ENCODE measurements around the gene B3GNT5. TPM values are rescaled to one million over a fixed set of nuclear protein-coding genes. Genes with fewer than 3 reads are reported as not detected.

Gene B3GNT5
- 10 to 100 TPM; 20.2 to 22.8 TPM for total RNA-seq

GRCh38 chr3:183252973-183253527 is at the start of gene B3GNT5:
Gene B3GNT5, plus strand, starts transcription at chr3:183253253. Its CDS starts 16,546 bp downstream, at chr3:183269799.
- Mint-ChIP-seq H3K9me3 (ENCODE audit: low read depth) (no peaks in the 10 kb centered on the region), H3K4me3 (peak within 1 kb of the TSS; percentile 77), H3K27ac (peak within 1 kb of the TSS; percentile 79), H3K4me1 (peaks cover 27% of the 10 kb centered on the region), H3K36me3 (ENCODE audit: low read depth) (peaks cover 28% of the 10 kb centered on the region), H3K27me3 (peaks cover 13% of the 10 kb centered on the region)
- CTCF ChIA-PET = interaction anchor here (0.5 to 2.2 kb wide), 11 partner anchors 12 to 339 kb away, joined by 3 to 11 read pairs (median 3); no protein-coding TSS in a partner anchor
- ATAC-seq (peak; percentile 56), DNase-seq (peak; percentile 76)
- intact Hi-C loops (cut with DNase I, micrococcal nuclease) = loop anchor here (1.0 to 2.0 kb wide), 4 partner anchors 13 to 33 kb away; no protein-coding TSS in a partner anchor
- POLR2A ChIA-PET = interaction anchor here (1.2 to 1.8 kb wide), 3 partner anchors 13 to 33 kb away, joined by 4 to 11 read pairs (median 8); no protein-coding TSS in a partner anchor

DNA sequence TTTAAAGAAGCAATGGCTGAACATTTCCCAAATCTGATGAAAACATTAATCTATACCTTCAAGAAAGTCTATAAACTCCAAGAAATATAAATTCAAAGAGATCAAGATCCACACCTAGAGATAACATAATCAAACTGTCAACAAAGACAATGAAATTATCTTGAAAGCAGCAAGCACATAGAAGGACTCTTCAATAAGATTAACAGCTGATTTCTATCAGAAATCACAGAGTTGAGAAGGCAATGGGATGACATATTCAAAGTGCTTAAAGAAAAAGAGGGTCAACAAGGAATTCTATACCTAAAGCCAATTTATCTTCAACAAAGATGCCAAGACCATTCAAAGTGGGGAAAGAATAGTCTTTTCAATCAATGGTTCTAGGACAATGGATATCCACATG is 49.4 kb upstream of the B3GNT5 start:
- ChIA-PET POLR2A (no interaction called here), CTCF (no interaction called here)
- peaks cover 42% of the 10 kb centered on the region for H3K4me1 Mint-ChIP-seq
- DNase-seq (no peak), ATAC-seq (no peak)
- H3K27ac Mint-ChIP-seq = no peak overlapping the region
- H3K9me3 Mint-ChIP-seq (ENCODE audit: low read depth) = peaks cover 21% of the 10 kb centered on the region
- intact Hi-C loops (cut with DNase I, micrococcal nuclease) = no loop called here
- no peak overlapping the region for H3K4me3 Mint-ChIP-seq
- peaks cover 25% of the 10 kb centered on the region for H3K36me3 Mint-ChIP-seq (ENCODE audit: low read depth)
- H3K27me3 Mint-ChIP-seq = no peaks in the 10 kb centered on the region

DNA sequence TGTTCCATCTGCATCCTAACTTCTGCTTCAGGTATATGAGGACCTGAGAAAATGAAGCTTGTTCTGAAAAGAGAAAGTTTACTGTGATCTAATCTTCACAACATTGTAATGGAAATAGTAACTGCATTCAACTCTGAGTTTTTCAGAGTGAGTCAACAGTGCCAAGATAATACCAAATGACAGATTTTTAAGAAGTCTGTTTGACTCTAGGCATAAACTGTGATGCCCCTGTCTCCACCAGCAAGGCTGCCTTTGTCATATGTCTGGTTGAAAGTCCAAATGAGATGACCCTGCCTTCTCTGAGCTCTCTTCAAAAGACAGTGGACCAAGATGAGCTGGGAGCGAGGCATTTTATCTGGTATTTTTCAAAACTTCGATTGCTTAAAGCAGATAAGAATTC is 44.8 kb upstream of the B3GNT5 start:
- Mint-ChIP-seq H3K36me3 (ENCODE audit: low read depth) (peaks cover 40% of the 10 kb centered on the region), H3K4me3 (no peak overlapping the region), H3K4me1 (peaks cover 66% of the 10 kb centered on the region), H3K27me3 (no peaks in the 10 kb centered on the region), H3K9me3 (ENCODE audit: low read depth) (peaks cover 22% of the 10 kb centered on the region), H3K27ac (peak overlapping the region; percentile 88)
- intact Hi-C loops (cut with DNase I, micrococcal nuclease) = loop anchor here in 1 of 2 experiments (1.0 kb wide), 2 partner anchors 16 to 78 kb away; no protein-coding TSS in a partner anchor
- ChIA-PET CTCF (interaction anchor here (1.0 to 3.4 kb wide), 7 partner anchors 8 to 173 kb away, joined by 3 to 19 read pairs (median 4); no protein-coding TSS in a partner anchor), POLR2A (interaction anchor here (1.4 kb wide), 1 partner anchor 19 kb away, joined by 6 read pairs; no protein-coding TSS in a partner anchor)
- ATAC-seq (peak; percentile 70), DNase-seq (peak; percentile 40)

DNA sequence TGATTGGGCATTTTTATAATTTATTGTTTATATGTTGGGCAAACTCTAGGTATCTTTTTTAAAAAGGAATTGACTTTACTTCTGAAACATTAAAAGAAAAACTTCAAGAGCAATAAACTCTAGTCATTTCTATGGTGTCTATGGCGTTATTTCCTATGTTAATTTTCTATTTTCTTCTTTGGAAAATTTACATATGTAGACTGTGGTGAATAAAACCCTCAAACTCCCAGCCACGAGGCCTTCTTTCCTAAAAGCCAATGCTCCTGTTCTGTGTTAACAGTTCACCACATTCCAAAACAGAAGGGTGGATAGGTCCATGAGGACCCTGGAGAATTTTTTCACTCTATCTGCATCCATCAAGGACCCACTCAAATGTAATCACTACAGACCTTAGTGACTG is 44.3 kb upstream of the B3GNT5 start:
- Mint-ChIP-seq H3K4me3 (no peak overlapping the region), H3K27me3 (no peaks in the 10 kb centered on the region), H3K9me3 (ENCODE audit: low read depth) (peaks cover 17% of the 10 kb centered on the region), H3K36me3 (ENCODE audit: low read depth) (peaks cover 35% of the 10 kb centered on the region), H3K4me1 (peaks cover 66% of the 10 kb centered on the region), H3K27ac (peak overlapping the region; percentile 88)
- intact Hi-C loops (cut with DNase I, micrococcal nuclease) = loop anchor here in 1 of 2 experiments (1.0 kb wide), 2 partner anchors 16 to 78 kb away; no protein-coding TSS in a partner anchor
- POLR2A ChIA-PET = interaction anchor here (1.4 kb wide), 1 partner anchor 19 kb away, joined by 6 read pairs; no protein-coding TSS in a partner anchor
- ATAC-seq = no peak
- CTCF ChIA-PET = interaction anchor here (1.0 to 3.4 kb wide), 3 partner anchors 24 to 173 kb away, joined by 4 to 19 read pairs (median 5); no protein-coding TSS in a partner anchor
- DNase-seq = no peak

DNA sequence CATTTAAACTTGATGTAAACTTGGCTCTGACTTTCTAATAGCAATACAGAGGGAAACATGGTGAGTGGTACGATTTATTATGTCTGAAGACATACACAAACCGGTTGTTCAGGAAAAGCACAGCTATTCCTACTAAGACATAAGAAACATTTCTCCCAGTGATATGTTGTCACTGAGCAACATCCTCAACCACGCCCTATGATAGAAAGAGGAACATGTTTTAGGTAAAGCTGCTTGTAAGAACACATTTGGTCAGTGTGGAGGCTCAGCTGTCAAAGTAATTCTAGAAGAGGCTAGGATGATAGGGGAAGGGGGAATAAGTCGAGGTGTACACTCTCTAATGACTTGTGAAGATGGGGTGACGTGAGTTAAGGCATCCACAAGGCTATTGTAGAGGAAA is 42.7 kb upstream of the B3GNT5 start:
- Mint-ChIP-seq H3K9me3 (ENCODE audit: low read depth) (peaks cover 10% of the 10 kb centered on the region), H3K27ac (peak overlapping the region; percentile 72), H3K4me3 (no peak overlapping the region), H3K4me1 (peaks cover 63% of the 10 kb centered on the region), H3K36me3 (ENCODE audit: low read depth) (peaks cover 32% of the 10 kb centered on the region), H3K27me3 (no peaks in the 10 kb centered on the region)
- no peak for ATAC-seq
- CTCF ChIA-PET = interaction anchor here (1.4 kb wide), 1 partner anchor 14 kb away, joined by 5 read pairs; no protein-coding TSS in a partner anchor
- POLR2A ChIA-PET = no interaction called here
- DNase-seq = no peak
- intact Hi-C loops (cut with DNase I, micrococcal nuclease) = loop anchor here in 1 of 2 experiments (2.0 to 5.0 kb wide), 2 partner anchors 57 to 74 kb away; no protein-coding TSS in a partner anchor

DNA sequence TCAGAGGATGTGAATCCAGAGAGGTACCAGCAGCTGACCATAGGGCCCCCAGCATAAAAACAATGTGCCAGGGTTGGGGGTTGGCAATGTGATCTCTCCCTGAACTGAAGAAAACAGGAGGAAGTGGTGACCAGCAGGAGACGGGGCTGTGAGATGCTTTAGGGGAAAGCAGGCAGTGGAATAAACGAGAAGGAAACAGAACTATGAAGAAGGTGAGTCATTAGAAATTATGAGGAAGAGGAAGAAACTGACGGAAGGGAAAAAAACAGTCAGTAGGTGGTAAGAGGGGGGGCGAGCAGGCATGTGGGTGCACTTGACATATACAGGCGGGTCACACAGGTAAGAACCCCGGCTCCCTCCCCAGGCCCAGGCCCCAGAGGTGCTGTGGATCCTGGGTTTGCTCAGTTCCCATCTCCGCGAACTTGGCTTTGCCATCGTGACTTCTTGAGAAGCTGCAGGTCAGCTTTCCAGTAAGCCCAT is 42.2 kb upstream of the B3GNT5 start:
- ATAC-seq = peak; percentile 66
- H3K9me3 Mint-ChIP-seq (ENCODE audit: low read depth) = peaks cover 10% of the 10 kb centered on the region
- POLR2A ChIA-PET = interaction anchor here (1.8 kb wide), 1 partner anchor 14 kb away, joined by 4 read pairs; no protein-coding TSS in a partner anchor
- intact Hi-C loops (cut with DNase I, micrococcal nuclease) = loop anchor here (1.0 to 5.0 kb wide), 3 partner anchors 55 to 74 kb away; no protein-coding TSS in a partner anchor
- H3K36me3 Mint-ChIP-seq (ENCODE audit: low read depth) = peaks cover 32% of the 10 kb centered on the region
- DNase-seq = peak; percentile 68
- H3K4me1 Mint-ChIP-seq = peaks cover 63% of the 10 kb centered on the region
- CTCF ChIA-PET = interaction anchor here (0.9 to 1.4 kb wide), 2 partner anchors 14 to 26 kb away, joined by 3 to 5 read pairs; no protein-coding TSS in a partner anchor
- no peaks in the 10 kb centered on the region for H3K27me3 Mint-ChIP-seq
- H3K27ac Mint-ChIP-seq = peak overlapping the region; percentile 72
- no peak overlapping the region for H3K4me3 Mint-ChIP-seq

GRCh38 chr3:183211352-183211751 is 41.7 kb upstream of the B3GNT5 start:
- Mint-ChIP-seq H3K4me1 (peaks cover 60% of the 10 kb centered on the region), H3K4me3 (no peak overlapping the region), H3K27me3 (no peaks in the 10 kb centered on the region), H3K36me3 (ENCODE audit: low read depth) (peaks cover 32% of the 10 kb centered on the region), H3K9me3 (ENCODE audit: low read depth) (peaks cover 10% of the 10 kb centered on the region), H3K27ac (peak overlapping the region; percentile 72)
- ChIA-PET POLR2A (interaction anchor here (1.8 kb wide), 1 partner anchor 13 kb away, joined by 4 read pairs; no protein-coding TSS in a partner anchor), CTCF (interaction anchor here (0.9 to 1.4 kb wide), 2 partner anchors 13 to 26 kb away, joined by 3 to 5 read pairs; no protein-coding TSS in a partner anchor)
- DNase-seq (no peak), ATAC-seq (no peak)
- intact Hi-C loops (cut with DNase I, micrococcal nuclease) = loop anchor here (1.0 to 5.0 kb wide), 3 partner anchors 55 to 73 kb away; no protein-coding TSS in a partner anchor

GRCh38 chr3:183212096-183212495 is 41.0 kb upstream of the B3GNT5 start:
- H3K4me3 Mint-ChIP-seq = no peak overlapping the region
- ChIA-PET CTCF (interaction anchor here (0.7 to 0.9 kb wide), 2 partner anchors 24 to 27 kb away, joined by 3 read pairs; no protein-coding TSS in a partner anchor), POLR2A (interaction anchor here (1.8 kb wide), 1 partner anchor 12 kb away, joined by 4 read pairs; no protein-coding TSS in a partner anchor)
- peaks cover 10% of the 10 kb centered on the region for H3K9me3 Mint-ChIP-seq (ENCODE audit: low read depth)
- intact Hi-C loops (cut with DNase I, micrococcal nuclease) = loop anchor here in 1 of 2 experiments (5.0 kb wide), 1 partner anchor 55 kb away; no protein-coding TSS in a partner anchor
- H3K27me3 Mint-ChIP-seq = no peaks in the 10 kb centered on the region
- DNase-seq = no peak
- peak overlapping the region; percentile 72 for H3K27ac Mint-ChIP-seq
- H3K36me3 Mint-ChIP-seq (ENCODE audit: low read depth) = peaks cover 32% of the 10 kb centered on the region
- ATAC-seq = no peak
- H3K4me1 Mint-ChIP-seq = peaks cover 52% of the 10 kb centered on the region

DNA sequence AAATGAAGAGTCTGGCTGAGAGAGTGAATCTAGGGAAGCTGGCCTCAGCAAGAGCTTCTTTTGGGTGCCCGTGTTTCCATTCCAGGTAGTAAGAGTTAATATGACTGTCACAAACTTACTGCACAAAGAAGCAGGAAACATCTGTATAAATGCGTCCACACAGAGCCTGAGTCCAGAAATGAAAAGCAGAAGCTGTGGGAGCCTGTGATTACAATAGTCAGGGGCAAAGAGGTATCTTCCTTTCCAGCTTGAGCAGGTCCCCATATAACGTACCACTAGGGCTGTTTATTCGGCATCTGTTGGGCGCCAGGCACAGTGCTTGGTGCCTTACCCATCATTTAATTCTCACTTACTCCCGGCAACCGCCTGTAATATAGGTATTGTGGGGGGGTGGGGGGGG is 40.5 kb upstream of the B3GNT5 start:
- ATAC-seq (peak; percentile 16), DNase-seq (no peak)
- intact Hi-C loops (cut with DNase I, micrococcal nuclease) = loop anchor here in 1 of 2 experiments (5.0 kb wide), 1 partner anchor 55 kb away; no protein-coding TSS in a partner anchor
- H3K9me3 Mint-ChIP-seq (ENCODE audit: low read depth) = peaks cover 10% of the 10 kb centered on the region
- H3K27me3 Mint-ChIP-seq = no peaks in the 10 kb centered on the region
- ChIA-PET POLR2A (interaction anchor here (1.8 kb wide), 1 partner anchor 12 kb away, joined by 4 read pairs; no protein-coding TSS in a partner anchor), CTCF (interaction anchor here (0.7 kb wide), 1 partner anchor 24 kb away, joined by 3 read pairs; no protein-coding TSS in a partner anchor)
- peak overlapping the region; percentile 43 for H3K27ac Mint-ChIP-seq
- H3K4me3 Mint-ChIP-seq = no peak overlapping the region
- H3K4me1 Mint-ChIP-seq = peaks cover 48% of the 10 kb centered on the region
- H3K36me3 Mint-ChIP-seq (ENCODE audit: low read depth) = peaks cover 32% of the 10 kb centered on the region

- Mint-ChIP-seq H3K36me3 (ENCODE audit: low read depth) (peaks cover 26% of the 10 kb centered on the region), H3K27ac (no peak overlapping the region), H3K27me3 (no peaks in the 10 kb centered on the region)
Observed at GRCh38 chr3:183213415-183214276, 39.4 kb upstream of the B3GNT5 start.

More at GRCh38 chr3:183213415-183214276, 39.4 kb upstream of the B3GNT5 start:
- intact Hi-C loops (cut with DNase I, micrococcal nuclease) = loop anchor here in 1 of 2 experiments (5.0 kb wide), 1 partner anchor 54 kb away; no protein-coding TSS in a partner anchor
- H3K9me3 Mint-ChIP-seq (ENCODE audit: low read depth) = peaks cover 5% of the 10 kb centered on the region
- H3K4me1 Mint-ChIP-seq = peaks cover 39% of the 10 kb centered on the region
- ChIA-PET CTCF (interaction anchor here (0.6 to 0.8 kb wide), 3 partner anchors 9 to 208 kb away, joined by 3 read pairs; no protein-coding TSS in a partner anchor), POLR2A (no interaction called here)
- ATAC-seq (no peak), DNase-seq (no peak)
- H3K4me3 Mint-ChIP-seq = no peak overlapping the region
